Immature natural killer cell (primary cell): ENCODE data around the gene TEX26. TPM values are rescaled to one million over a fixed set of nuclear protein-coding genes. Genes with fewer than 3 reads are reported as not detected.

Experiments used
- DNase-seq, 3 donors: peaks; one replicate each; pipeline ENCODE4 v3.0.0; 2022; ENCODE audit warnings: mixed read lengths in 1 of 3
- H3K27ac Mint-ChIP-seq, 6 donors: one replicate each; pipeline ENCODE4 v1.8.0; 2020; ENCODE audit warnings: mixed read lengths in 6 of 6, mild to moderate bottlenecking in 5 of 6, inconsistent platforms in 4 of 6, moderate library complexity in 3 of 6
- H3K27me3 Mint-ChIP-seq, 3 donors: one replicate each; pipeline ENCODE4 v1.8.0; 2020 to 2021; ENCODE audit warnings: low read depth in 3 of 3, mild to moderate bottlenecking in 3 of 3, mixed read lengths in 3 of 3, moderate library complexity in 3 of 3, inconsistent platforms in 1 of 3
- H3K36me3 Mint-ChIP-seq, 3 donors: one replicate each; pipeline ENCODE4 v1.8.0; 2020; ENCODE audit warnings: mixed read lengths in 3 of 3, inconsistent platforms in 2 of 3, mild to moderate bottlenecking in 2 of 3
- H3K4me1 Mint-ChIP-seq, 2 donors: one replicate each; pipeline ENCODE4 v1.8.0; 2020; ENCODE audit warnings: inconsistent platforms in 2 of 2, mild to moderate bottlenecking in 2 of 2, mixed read lengths in 2 of 2, moderate library complexity in 1 of 2
- H3K4me3 Mint-ChIP-seq, 5 donors: one replicate each; pipeline ENCODE4 v1.8.0; 2020; ENCODE audit warnings: mild to moderate bottlenecking in 5 of 5, mixed read lengths in 5 of 5, inconsistent platforms in 3 of 5, moderate library complexity in 3 of 5
- H3K9me3 Mint-ChIP-seq, 6 donors: one replicate each; pipeline ENCODE4 v1.8.0; 2020; ENCODE audit warnings: mild to moderate bottlenecking in 6 of 6, mixed read lengths in 6 of 6, inconsistent platforms in 4 of 6, moderate library complexity in 3 of 6
- polyA plus RNA-seq, 3 donors: library from polyadenylated mRNA; unstranded; fragments of 300-500 nt; fragmentation: Illumina TruSeq; gene quantifications; one replicate each; pipeline ENCODE4 v1.2.3, GENCODE V29; 2021

Gene TEX26
- polyA plus RNA-seq, 3 donors from 2014 or later: not detected

DNA sequence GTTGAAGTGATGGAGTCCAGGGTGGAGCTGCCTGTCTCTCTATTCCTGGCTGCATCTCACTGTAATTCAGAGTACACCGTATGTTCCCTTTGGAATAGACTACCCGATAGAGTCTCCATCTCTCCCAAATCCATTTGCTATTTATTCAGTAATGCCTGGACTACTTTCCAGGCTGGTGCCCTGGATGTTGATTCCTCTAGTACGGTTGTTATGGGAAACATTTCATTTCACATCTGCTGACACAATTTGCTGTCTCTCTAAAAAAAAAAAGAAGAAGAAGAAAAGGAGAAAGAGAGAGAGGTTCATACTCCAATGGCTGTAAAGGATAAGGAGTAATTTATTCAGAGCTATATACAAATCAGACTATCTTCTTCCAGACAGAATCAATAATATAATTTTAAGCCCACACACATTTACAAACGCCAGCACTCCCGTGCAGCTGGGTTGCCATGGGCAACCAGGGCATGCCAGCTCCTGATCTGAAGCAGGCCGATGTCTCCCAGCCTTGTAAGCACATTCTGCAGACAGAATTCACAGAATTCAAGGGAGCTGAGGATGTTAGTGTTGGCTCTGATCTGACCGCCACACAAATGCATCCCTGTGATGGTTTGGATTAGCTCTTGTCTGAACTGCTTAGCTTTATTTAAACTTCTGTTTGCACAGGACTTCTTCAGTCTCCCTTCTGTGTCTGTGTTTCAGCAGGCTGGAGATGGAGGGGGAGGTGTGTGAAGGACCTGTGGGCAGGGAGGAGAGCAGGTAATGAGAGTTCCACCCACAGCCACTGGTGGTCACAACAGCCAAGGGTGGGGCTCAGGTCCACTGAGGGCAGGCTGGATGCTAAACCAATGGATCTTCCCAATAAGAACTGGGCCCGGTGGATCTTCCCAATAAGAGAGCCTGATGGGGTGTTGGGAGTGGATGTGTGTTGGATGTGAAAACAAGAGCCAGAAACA lies 66.0 kb downstream of the TEX26 start:
- Mint-ChIP-seq H3K9me3 (no peaks in the 10 kb centered on the region), H3K36me3 (no peaks in the 10 kb centered on the region), H3K27me3 (peaks cover 0 to 6% (median 3%) of the 10 kb centered on the region in 3 donors), H3K27ac (no peak overlapping the region), H3K4me3 (no peak overlapping the region), H3K4me1 (no peaks in the 10 kb centered on the region)
- no peak for DNase-seq

DNA sequence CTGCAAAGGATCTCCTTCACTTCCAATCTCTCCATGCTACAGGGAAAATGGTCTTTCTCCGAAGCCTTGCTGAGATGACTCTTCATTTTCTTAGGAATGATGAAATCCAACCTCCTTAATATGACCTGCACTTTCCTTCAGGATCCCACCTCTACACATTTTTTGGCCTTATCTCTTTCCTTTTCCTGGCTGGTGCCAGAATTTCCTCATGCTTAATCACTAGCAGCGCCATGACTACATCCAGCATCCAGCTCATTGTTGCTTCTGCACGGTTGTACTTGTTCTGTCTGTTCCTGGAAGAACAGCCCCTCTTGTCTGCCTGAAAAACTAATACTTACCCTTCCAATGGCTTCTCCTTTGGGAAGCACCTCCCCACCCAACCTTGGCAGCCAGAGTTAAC lies 68.4 kb downstream of the TEX26 start:
- Mint-ChIP-seq H3K4me1 (no peaks in the 10 kb centered on the region), H3K9me3 (no peaks in the 10 kb centered on the region), H3K36me3 (no peaks in the 10 kb centered on the region), H3K27me3 (peaks cover 0 to 10% (median 3%) of the 10 kb centered on the region in 3 donors), H3K27ac (no peak overlapping the region), H3K4me3 (no peak overlapping the region)
- no peak for DNase-seq

DNA sequence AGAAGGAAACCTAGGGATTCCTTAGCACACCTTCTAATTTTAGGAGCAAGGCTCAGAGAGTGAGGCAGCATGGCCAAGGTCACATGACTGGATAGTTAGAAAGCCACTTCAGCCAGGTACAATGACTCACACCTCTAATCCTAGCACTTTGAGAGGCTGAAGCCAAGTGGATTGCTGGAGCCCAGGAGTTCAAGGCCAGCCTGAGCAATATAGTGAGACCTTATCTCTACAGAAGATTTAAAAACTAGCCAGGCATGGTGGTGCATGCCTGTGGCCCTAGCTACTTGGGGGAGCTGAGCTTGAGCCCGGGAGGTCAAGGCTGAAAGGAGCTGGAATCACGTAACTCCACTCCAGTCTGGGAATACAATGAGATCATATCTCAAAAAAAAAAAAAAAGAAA lies 69.2 kb downstream of the TEX26 start:
- Mint-ChIP-seq H3K4me3 (no peak overlapping the region), H3K27me3 (peaks cover 0 to 10% (median 3%) of the 10 kb centered on the region in 3 donors), H3K36me3 (no peaks in the 10 kb centered on the region), H3K4me1 (no peaks in the 10 kb centered on the region), H3K27ac (no peak overlapping the region), H3K9me3 (no peaks in the 10 kb centered on the region)
- no peak for DNase-seq

DNA sequence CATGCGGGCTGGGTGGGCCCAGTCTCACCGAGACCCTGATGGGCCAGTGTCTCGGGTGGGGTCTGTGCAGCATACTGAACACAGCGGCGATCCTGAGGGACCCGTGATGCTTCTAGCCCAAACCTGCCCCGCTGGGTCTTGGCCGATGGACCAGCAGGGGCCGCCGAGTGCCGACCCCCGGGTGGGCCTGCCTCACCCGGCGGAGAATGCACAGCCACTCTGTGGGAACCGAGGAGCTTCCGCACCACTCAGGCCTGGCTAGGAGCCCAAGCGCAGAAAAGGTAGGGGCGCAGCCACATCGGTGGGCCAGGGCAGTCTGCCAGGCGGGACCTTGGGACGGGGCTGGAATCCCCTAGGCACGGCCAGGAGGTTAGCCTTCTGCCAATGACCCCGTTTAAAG lies 72.6 kb downstream of the TEX26 start:
- no peak overlapping the region for H3K27ac Mint-ChIP-seq
- H3K27me3 Mint-ChIP-seq: peaks cover 0 to 10% (median 4%) of the 10 kb centered on the region in 3 donors
- no peaks in the 10 kb centered on the region for H3K4me1 Mint-ChIP-seq
- no peak overlapping the region for H3K4me3 Mint-ChIP-seq
- no peaks in the 10 kb centered on the region for H3K36me3 Mint-ChIP-seq
- H3K9me3 Mint-ChIP-seq: no peaks in the 10 kb centered on the region
- no peak for DNase-seq

DNA sequence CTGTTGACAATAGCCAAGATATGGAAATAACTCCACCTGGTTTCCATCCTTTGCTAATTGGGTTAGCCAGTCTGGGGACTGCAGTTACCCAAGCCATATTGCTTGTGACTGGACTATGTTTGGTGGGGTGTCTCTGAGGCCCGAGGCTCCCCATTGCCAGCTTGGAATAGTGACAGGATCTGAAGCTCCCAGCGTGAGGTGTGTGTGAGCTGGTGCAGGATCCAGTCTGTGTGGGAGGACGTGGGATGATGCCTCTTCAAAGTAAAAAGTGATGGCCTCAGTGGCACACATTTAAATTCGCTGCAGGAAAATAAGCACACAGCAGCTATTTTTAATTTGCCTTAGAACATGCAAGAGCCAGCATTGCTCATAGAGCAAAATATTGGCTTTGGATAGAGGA lies 75.0 kb downstream of the TEX26 start:
- Mint-ChIP-seq H3K27ac (no peak overlapping the region), H3K9me3 (no peaks in the 10 kb centered on the region), H3K4me1 (no peaks in the 10 kb centered on the region)

DNA sequence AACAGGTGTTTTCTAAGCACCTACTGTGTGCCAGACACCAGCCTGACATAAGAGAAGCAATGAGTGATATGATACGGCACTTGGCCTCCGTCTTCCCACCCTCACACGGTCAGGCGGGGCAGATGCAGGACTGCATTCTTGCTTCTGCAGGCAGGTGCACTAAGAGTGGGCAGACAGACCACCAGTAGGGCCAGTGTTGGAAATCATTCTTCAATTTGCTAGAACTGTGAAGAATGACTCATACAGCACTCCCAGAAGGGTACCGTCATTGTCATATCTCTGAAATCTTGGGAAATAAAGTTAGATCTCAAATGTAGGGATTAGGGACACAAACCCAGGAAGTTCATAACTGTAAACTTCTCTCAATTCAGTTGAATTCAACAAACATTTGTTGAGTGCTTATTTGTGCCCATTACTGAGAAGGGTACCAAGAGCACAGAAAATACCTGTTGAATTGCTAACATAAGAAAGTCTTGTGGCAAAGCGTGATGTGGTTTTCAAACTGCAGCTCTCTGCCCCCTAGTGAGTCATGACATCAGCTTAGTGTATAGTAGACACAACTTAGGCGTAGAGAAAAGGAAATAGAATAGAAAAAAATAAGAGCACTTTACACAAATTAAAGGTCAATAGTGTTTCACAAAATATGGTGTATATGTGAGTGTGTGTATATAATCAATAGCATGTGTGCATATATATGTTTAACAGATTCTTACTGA lies 76.1 kb downstream of the TEX26 start:
- Mint-ChIP-seq H3K27me3 (peaks cover 0 to 10% (median 3%) of the 10 kb centered on the region in 3 donors), H3K27ac (no peak overlapping the region), H3K4me1 (no peaks in the 10 kb centered on the region), H3K36me3 (no peaks in the 10 kb centered on the region), H3K4me3 (no peak overlapping the region), H3K9me3 (no peaks in the 10 kb centered on the region)
- no peak for DNase-seq

More for the DNA sequence above, 75.0 kb downstream of the TEX26 start:
- Mint-ChIP-seq H3K27me3 (peaks cover 0 to 14% (median 9%) of the 10 kb centered on the region in 3 donors), H3K36me3 (no peaks in the 10 kb centered on the region), H3K4me3 (no peak overlapping the region)
- DNase-seq: no peak

DNA sequence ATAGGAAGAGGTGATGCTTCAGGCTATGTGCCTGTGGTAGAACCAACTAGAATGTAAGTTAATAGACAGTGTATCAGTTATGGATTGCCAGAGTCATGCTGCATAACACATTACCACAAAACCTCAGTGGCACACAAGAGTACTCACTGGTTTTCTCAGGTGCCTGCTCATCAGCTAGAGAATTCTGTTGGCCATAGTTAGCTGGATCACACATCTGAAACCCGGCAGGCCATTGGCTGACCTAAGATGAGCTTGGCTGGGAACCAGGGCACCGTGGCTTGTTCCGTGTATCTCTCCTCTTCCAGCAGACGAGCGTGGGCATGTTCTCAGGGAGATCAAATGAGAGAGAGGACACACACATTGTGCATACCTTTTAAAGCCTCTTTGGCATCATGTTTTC lies 76.7 kb downstream of the TEX26 start:
- Mint-ChIP-seq H3K4me1 (no peaks in the 10 kb centered on the region), H3K9me3 (no peaks in the 10 kb centered on the region)

DNA sequence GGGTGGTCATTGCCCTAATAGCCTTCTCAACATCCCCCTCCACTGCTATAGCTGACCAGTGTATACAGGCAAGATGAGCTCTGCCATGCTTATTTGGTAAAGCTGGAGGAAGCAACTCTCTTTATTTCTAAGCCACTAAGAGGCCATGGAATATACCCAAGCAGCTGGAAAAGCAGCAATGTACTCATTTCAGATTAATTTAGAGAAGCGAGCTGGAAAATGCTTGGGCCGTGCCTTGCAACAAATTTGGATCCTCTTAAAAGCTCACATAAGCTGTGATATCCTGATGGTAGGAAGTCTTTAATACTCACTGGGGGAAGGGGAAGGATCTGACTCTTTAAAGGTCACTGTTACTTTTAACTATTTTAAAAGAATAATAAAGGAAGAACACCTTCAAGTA lies 77.8 kb downstream of the TEX26 start:
- Mint-ChIP-seq H3K4me1 (no peaks in the 10 kb centered on the region), H3K27me3 (peaks cover 0 to 10% (median 6%) of the 10 kb centered on the region in 3 donors), H3K36me3 (no peaks in the 10 kb centered on the region), H3K9me3 (no peaks in the 10 kb centered on the region), H3K4me3 (no peak overlapping the region), H3K27ac (no peak overlapping the region)
- no peak for DNase-seq

More for the DNA sequence above, 76.7 kb downstream of the TEX26 start:
- peaks cover 0 to 10% (median 6%) of the 10 kb centered on the region in 3 donors for H3K27me3 Mint-ChIP-seq
- no peak overlapping the region for H3K27ac Mint-ChIP-seq
- H3K4me3 Mint-ChIP-seq: no peak overlapping the region
- no peak for DNase-seq
- no peaks in the 10 kb centered on the region for H3K36me3 Mint-ChIP-seq

DNA sequence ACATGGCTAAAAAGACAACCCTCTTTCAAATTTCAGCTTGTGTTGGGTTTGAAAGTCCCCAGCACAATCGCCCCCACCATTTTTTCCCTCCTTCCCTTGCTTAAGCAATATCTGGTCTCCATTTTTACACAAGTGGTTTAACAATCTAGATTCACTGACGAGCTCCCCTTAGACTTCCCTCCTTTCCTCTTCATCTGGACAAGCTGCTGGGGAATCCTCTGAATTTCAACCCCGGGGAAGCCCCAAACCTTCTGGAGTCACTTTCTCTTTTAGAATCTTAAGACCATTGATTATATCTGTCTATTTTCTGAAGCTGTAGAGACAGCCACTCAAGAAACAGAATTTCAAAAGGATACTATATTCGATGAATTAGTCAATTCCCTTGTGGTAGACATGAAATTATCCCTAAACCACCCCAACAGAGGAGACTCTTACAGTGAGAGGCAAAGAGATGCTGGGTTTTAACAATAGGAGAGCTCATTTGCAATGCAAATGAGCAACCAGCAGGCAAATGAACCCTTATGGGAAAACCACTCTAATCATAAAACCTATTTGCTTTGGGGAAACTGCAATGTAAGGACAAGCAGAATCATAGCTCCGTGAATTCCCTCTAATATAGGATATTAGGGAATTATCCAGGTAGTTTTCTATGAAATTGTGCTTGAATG lies 78.9 kb downstream of the TEX26 start:
- H3K27me3 Mint-ChIP-seq: peaks cover 0 to 10% (median 5%) of the 10 kb centered on the region in 3 donors
- H3K36me3 Mint-ChIP-seq: no peaks in the 10 kb centered on the region
- H3K27ac Mint-ChIP-seq: no peak overlapping the region
- no peak for DNase-seq
- no peaks in the 10 kb centered on the region for H3K9me3 Mint-ChIP-seq
- H3K4me1 Mint-ChIP-seq: no peaks in the 10 kb centered on the region
- no peak overlapping the region for H3K4me3 Mint-ChIP-seq

DNA sequence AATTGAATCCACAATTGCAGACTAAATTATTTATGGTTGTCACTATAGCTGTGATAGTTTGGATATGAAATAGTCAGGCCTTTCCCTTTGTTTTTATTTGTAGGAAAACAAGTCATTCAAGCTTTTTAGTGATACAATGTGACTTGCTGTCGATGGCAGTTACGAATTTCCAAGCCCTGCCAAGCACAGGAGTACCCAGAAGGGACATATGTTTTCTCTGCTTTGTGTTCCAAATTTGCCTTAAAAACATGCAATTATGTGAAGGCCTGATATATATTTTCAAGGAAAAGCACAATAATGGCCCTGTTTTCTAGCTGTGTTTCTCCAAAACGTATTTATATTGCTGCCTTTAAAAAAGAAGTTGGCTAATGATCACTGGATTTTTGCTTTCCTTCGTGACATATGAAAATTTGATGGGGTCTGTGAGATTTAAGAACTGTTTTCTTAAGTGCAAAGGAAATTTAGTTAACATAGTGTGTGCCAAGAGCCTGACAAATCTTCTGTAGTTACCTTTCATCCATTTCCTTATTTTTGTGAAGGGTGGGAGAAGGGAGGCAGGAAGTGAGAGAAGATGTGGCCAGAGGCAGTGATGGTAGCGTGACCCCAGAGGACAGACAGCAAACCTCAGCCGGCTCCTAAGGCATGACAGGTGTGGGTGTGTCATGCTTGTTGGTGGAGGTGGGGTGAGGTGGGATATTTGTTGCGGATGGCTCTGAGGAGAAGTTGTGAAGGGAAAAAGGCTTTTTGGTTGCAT lies 79.6 kb downstream of the TEX26 start:
- no peak overlapping the region for H3K4me3 Mint-ChIP-seq
- no peaks in the 10 kb centered on the region for H3K9me3 Mint-ChIP-seq
- no peaks in the 10 kb centered on the region for H3K4me1 Mint-ChIP-seq
- DNase-seq: no peak
- H3K36me3 Mint-ChIP-seq: no peaks in the 10 kb centered on the region
- peaks cover 0 to 11% (median 5%) of the 10 kb centered on the region in 3 donors for H3K27me3 Mint-ChIP-seq
- H3K27ac Mint-ChIP-seq: no peak overlapping the region

DNA sequence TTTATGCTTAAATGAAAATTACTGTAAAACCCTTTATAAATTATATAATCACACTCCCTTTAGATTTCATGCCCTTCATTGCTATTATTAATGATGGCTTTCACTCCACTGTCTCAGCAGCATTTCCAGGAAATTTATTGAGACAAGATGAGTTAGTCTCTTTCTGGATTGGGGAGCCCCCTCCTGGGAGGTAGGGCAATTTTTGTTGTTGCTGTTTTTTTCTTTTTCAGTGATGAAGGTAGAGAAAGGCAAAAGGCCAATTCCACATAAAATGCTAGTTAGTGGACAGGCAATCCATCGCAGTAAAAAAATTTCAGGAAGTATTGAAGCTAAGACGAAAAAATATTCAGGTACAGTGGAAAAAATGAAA lies 80.2 kb downstream of the TEX26 start:
- DNase-seq: no peak
- no peak overlapping the region for H3K27ac Mint-ChIP-seq
- H3K9me3 Mint-ChIP-seq: no peaks in the 10 kb centered on the region
- H3K4me1 Mint-ChIP-seq: no peaks in the 10 kb centered on the region
- H3K4me3 Mint-ChIP-seq: no peak overlapping the region
- peaks cover 0 to 12% (median 5%) of the 10 kb centered on the region in 3 donors for H3K27me3 Mint-ChIP-seq
- no peaks in the 10 kb centered on the region for H3K36me3 Mint-ChIP-seq

DNA sequence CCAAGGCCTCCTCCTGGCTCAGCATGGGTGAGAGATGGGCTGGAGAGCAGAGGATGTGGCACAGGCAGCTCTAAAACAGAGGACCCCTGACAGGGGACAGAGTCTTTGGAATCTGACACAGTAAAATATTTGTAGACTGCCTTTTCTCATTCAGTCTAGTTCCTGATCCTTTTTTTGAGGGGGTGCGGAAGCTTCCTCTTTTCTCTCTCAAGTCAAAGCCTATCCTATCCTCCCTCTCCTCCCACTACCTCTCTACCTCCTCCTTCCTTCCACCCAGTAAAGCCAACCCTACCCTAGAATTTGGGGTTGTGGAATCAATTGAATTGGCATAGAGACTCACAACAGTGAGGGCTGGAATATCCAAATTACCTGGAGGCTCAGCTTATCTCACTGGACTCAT lies 82.0 kb downstream of the TEX26 start:
- Mint-ChIP-seq H3K36me3 (no peaks in the 10 kb centered on the region), H3K4me1 (no peaks in the 10 kb centered on the region), H3K27me3 (peaks cover 0 to 16% (median 6%) of the 10 kb centered on the region in 3 donors), H3K27ac (no peak overlapping the region), H3K4me3 (no peak overlapping the region), H3K9me3 (no peaks in the 10 kb centered on the region)
- no peak for DNase-seq

DNA sequence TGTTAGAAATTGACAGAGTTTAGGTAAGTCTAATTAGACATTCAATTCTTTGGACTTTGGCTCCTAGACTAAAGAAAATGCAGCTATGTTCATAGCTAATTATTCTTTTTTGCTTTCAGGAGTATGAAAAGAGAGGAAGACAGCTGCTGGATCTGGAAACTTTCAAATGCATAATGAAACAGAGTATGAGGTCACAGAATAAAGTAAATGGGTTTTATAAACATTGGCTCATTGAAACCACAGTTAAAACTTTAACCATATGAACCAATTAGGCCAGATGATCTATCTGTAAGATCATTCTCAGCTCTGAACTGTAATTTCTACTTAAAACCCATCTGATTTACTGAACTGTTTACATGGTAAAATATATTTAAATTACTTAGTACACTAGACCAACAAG lies 82.7 kb downstream of the TEX26 start:
- Mint-ChIP-seq H3K9me3 (no peaks in the 10 kb centered on the region), H3K27me3 (peaks cover 0 to 14% (median 6%) of the 10 kb centered on the region in 3 donors), H3K36me3 (no peaks in the 10 kb centered on the region), H3K4me3 (no peak overlapping the region), H3K27ac (no peak overlapping the region), H3K4me1 (no peaks in the 10 kb centered on the region)
- no peak for DNase-seq
